H1 (cell line): Measurements from ENCODE around the gene ZNF879. TPM values are rescaled to one million over a fixed set of nuclear protein-coding genes. Genes with fewer than 3 reads are reported as not detected.

Source experiments
- CTCF ChIA-PET: fragments of 300-600 bp; sonication (Branson Sonifier 250); formaldehyde crosslinking; loops from one replicate; lab custom pipeline; 2021; ENCODE audit not compliant: partially characterized antibody; lab: Charles Lee
- POLR2A ChIA-PET: fragments of 300-600 bp; sonication (Branson Sonifier 250); formaldehyde crosslinking; loops from one replicate; lab custom pipeline; 2021; ENCODE audit warnings: inconsistent platforms; ENCODE audit not compliant: partially characterized antibody; lab: Charles Lee
- DNase-seq, 2 experiments: peaks; one replicate each; pipeline versions ENCODE4 v3.0.0 to v3.0.0-alpha.2; 2010 to 2022; ENCODE audit warnings: low spot score in 2 of 2, low read depth in 1 of 2, mixed read lengths in 1 of 2
- FAIRE-seq: peaks from 2 replicates; lab custom pipeline; 2011; peaks lifted over from hg19 to GRCh38; lab: Jason Lieb, UNC
- H2AFZ ChIP-seq: 2 replicates; pipeline ENCODE4 v1.8.1; 2012; ENCODE audit warnings: low read length, inconsistent platforms
- H2AK5ac ChIP-seq: 2 replicates; pipeline ENCODE4 v1.6.1; 2013; ENCODE audit warnings: low read depth, low read length
- H2BK120ac ChIP-seq: replicated peaks from 2 replicates; pipeline ENCODE3; 2013; ENCODE audit warnings: low read depth, low read length, inconsistent platforms
- H2BK12ac ChIP-seq: 2 replicates; pipeline ENCODE4 v1.6.1; 2013; ENCODE audit warnings: low read depth, low read length
- H2BK15ac ChIP-seq: 2 replicates; pipeline ENCODE4 v1.6.1; 2013; ENCODE audit warnings: low read length
- H2BK20ac ChIP-seq: 2 replicates; pipeline ENCODE4 v1.6.1; 2013; ENCODE audit warnings: low read length
- H2BK5ac ChIP-seq: 2 replicates; pipeline ENCODE4 v1.6.1; 2013; ENCODE audit warnings: low read depth, low read length
- H3K14ac ChIP-seq: 2 replicates; pipeline ENCODE4 v1.6.1; 2013; ENCODE audit warnings: inconsistent platforms; ENCODE audit not compliant: insufficient read length
- H3K18ac ChIP-seq: 2 replicates; pipeline ENCODE4 v1.6.1; 2013; ENCODE audit warnings: low read length; ENCODE audit errors: extremely low read depth
- H3K23ac ChIP-seq: 2 replicates; pipeline ENCODE4 v1.6.1; 2013; ENCODE audit warnings: inconsistent platforms; ENCODE audit not compliant: insufficient read length
- H3K23me2 ChIP-seq: 2 replicates; pipeline ENCODE4 v1.6.1; 2013; ENCODE audit warnings: low read depth, low read length
- H3K27ac ChIP-seq: 2 replicates; pipeline ENCODE4 v1.6.1; 2011; ENCODE audit warnings: low read depth, low read length, inconsistent platforms
- H3K27me3 ChIP-seq, 4 experiments: replicated peaks in 1 of 4; 1 replicate in 1 of 4; 2 replicates in 3 of 4; pipeline versions ENCODE4 v1.6.1 to v1.8.1; 2011 to 2013; ENCODE audit warnings: low read length in 3 of 4, mild to moderate bottlenecking in 3 of 4, inconsistent platforms in 2 of 4, mixed read lengths in 2 of 4, moderate library complexity in 1 of 4; ENCODE audit not compliant: control insufficient read depth in 3 of 4, insufficient read depth in 3 of 4; ENCODE audit errors: extremely low read depth in 1 of 4
- H3K36me3 ChIP-seq, 4 experiments: 2 replicates each; pipeline versions ENCODE4 v1.6.1 to v1.8.1; 2011 to 2013; ENCODE audit warnings: mild to moderate bottlenecking in 4 of 4, low read length in 3 of 4, moderate library complexity in 2 of 4, control low read depth in 1 of 4, inconsistent platforms in 1 of 4; ENCODE audit not compliant: insufficient read depth in 4 of 4, control insufficient read depth in 2 of 4
- H3K4ac ChIP-seq: replicated peaks from 2 replicates; pipeline ENCODE3; 2013; ENCODE audit warnings: low read length, low read depth, mixed read lengths, inconsistent platforms; ENCODE audit not compliant: insufficient read length
- H3K4me1 ChIP-seq, 4 experiments: replicated peaks in 1 of 4; 1 replicate in 1 of 4; 2 replicates in 3 of 4; pipeline versions ENCODE4 v1.6.1 to v1.8.1; 2011 to 2013; ENCODE audit warnings: low read length in 3 of 4, inconsistent platforms in 2 of 4, mixed read lengths in 1 of 4; ENCODE audit not compliant: insufficient read depth in 4 of 4, control insufficient read depth in 3 of 4
- H3K4me2 ChIP-seq, 2 experiments: 2 replicates each; pipeline versions ENCODE4 v1.6.1 to v1.8.1; 2011 to 2013; ENCODE audit warnings: low read depth in 2 of 2, low read length in 2 of 2, control low read depth in 1 of 2, inconsistent platforms in 1 of 2, mild to moderate bottlenecking in 1 of 2; ENCODE audit not compliant: insufficient read depth in 1 of 2
- H3K4me3 ChIP-seq, 4 experiments: fragments of 200-600, 300-600 bp in 1 of 4; sonication (generic), shearing (Covaris generic), sonication (Bioruptor Twin) in 1 of 4; 2 replicates each; pipeline versions ENCODE4 v1.5.1 to v1.8.1; 2011 to 2016; ENCODE audit warnings: low read length in 4 of 4, low read depth in 3 of 4, control low read depth in 2 of 4, inconsistent platforms in 2 of 4, mild to moderate bottlenecking in 2 of 4, mixed read lengths in 1 of 4, moderate library complexity in 1 of 4; ENCODE audit not compliant: insufficient read depth in 2 of 4; ENCODE audit errors: extremely low read depth in 1 of 4
- H3K56ac ChIP-seq: replicated peaks from 2 replicates; pipeline ENCODE3; 2013; ENCODE audit warnings: low read depth, mild to moderate bottlenecking, mixed read lengths, low read length, inconsistent platforms; ENCODE audit not compliant: insufficient read length
- H3K79me1 ChIP-seq: 2 replicates; pipeline ENCODE4 v1.6.1; 2013; ENCODE audit warnings: low read depth, low read length, control low read depth
- H3K79me2 ChIP-seq, 2 experiments: 2 replicates each; pipeline versions ENCODE4 v1.6.1 to v1.8.1; 2012 to 2013; ENCODE audit warnings: low read length in 2 of 2, mild to moderate bottlenecking in 2 of 2, inconsistent platforms in 1 of 2; ENCODE audit not compliant: insufficient read depth in 2 of 2, control insufficient read depth in 1 of 2
- H3K9ac ChIP-seq, 4 experiments: replicated peaks in 1 of 4; 1 replicate in 1 of 4; 2 replicates in 3 of 4; pipeline versions ENCODE4 v1.6.1 to v1.8.1; 2011 to 2013; ENCODE audit warnings: low read depth in 3 of 4, low read length in 3 of 4, control low read depth in 2 of 4, mild to moderate bottlenecking in 2 of 4, moderate library complexity in 2 of 4, inconsistent platforms in 1 of 4; ENCODE audit errors: extremely low read depth in 1 of 4
- H3K9me3 ChIP-seq, 2 experiments: 2 replicates each; pipeline versions ENCODE4 v1.6.1 to v1.8.1; 2012 to 2013; ENCODE audit warnings: mild to moderate bottlenecking in 2 of 2, moderate library complexity in 2 of 2, control low read depth in 1 of 2, inconsistent platforms in 1 of 2, low read depth in 1 of 2, low read length in 1 of 2, mixed read lengths in 1 of 2; ENCODE audit not compliant: insufficient read depth in 2 of 2
- H4K20me1 ChIP-seq, 2 experiments: replicated peaks in 1 of 2; 2 replicates each; pipeline versions ENCODE3 to v1.8.1; 2011 to 2013; ENCODE audit warnings: inconsistent platforms in 2 of 2, low read length in 2 of 2, mild to moderate bottlenecking in 1 of 2; ENCODE audit not compliant: insufficient read depth in 2 of 2, control insufficient read depth in 1 of 2
- H4K5ac ChIP-seq: 2 replicates; pipeline ENCODE4 v1.6.1; 2013; ENCODE audit warnings: low read length, low read depth, mixed read lengths, inconsistent platforms; ENCODE audit not compliant: insufficient read length
- H4K8ac ChIP-seq: 2 replicates; pipeline ENCODE4 v1.8.0; 2013; ENCODE audit warnings: mild to moderate bottlenecking, moderate library complexity, low read length, inconsistent platforms; ENCODE audit not compliant: insufficient read depth; ENCODE audit errors: extremely low read depth
- H4K91ac ChIP-seq: replicated peaks from 2 replicates; pipeline ENCODE3; 2013; ENCODE audit warnings: low read length, mixed read lengths, inconsistent platforms; ENCODE audit not compliant: insufficient read length
- BACH1 ChIP-seq: IDR thresholded peaks from 2 replicates; pipeline ENCODE4 v1.6.1; 2012; ENCODE audit warnings: low read length, improper control_type of control experiment
- BRCA1 ChIP-seq: IDR thresholded peaks from 2 replicates; pipeline ENCODE4 v1.6.1; 2012; ENCODE audit warnings: low read depth, low read length, improper control_type of control experiment
- CBX5 ChIP-seq: fragments of 300-800, 300-1000 bp; sonication (generic); IDR thresholded peaks from 2 replicates; pipeline ENCODE4 v1.7.1; 2016; ENCODE audit warnings: antibody characterized with exemption, low read length, low read depth
- CBX8 ChIP-seq: fragments of 300-800, 300-1000 bp; sonication (generic); IDR thresholded peaks from 2 replicates; pipeline ENCODE4 v1.7.1; 2016; ENCODE audit warnings: low read depth, low read length, borderline replicate concordance
- CEBPB ChIP-seq: IDR thresholded peaks from 2 replicates; pipeline ENCODE4 v1.6.1; 2012; ENCODE audit warnings: low read depth, low read length
- CREB1 ChIP-seq: IDR thresholded peaks from 2 replicates; pipeline ENCODE4 v1.6.1; 2012; ENCODE audit warnings: inconsistent platforms
- CTBP2 ChIP-seq: IDR thresholded peaks from 2 replicates; pipeline ENCODE4 v1.7.0; 2011; ENCODE audit warnings: borderline replicate concordance, mild to moderate bottlenecking, moderate library complexity, mixed read lengths, low read length; ENCODE audit not compliant: insufficient read depth, insufficient read length
- EP300 ChIP-seq, 2 experiments: IDR thresholded peaks; 1 replicate in 1 of 2; 2 replicates in 1 of 2; pipeline ENCODE4 v1.6.1; 2011 to 2012; ENCODE audit warnings: low read depth in 2 of 2, low read length in 2 of 2, mild to moderate bottlenecking in 2 of 2, borderline replicate concordance in 1 of 2, inconsistent platforms in 1 of 2, moderate library complexity in 1 of 2
- JUND ChIP-seq: IDR thresholded peaks from 2 replicates; pipeline ENCODE4 v1.6.1; 2011; ENCODE audit warnings: mild to moderate bottlenecking, improper control_type of control experiment, low read length
- KDM1A ChIP-seq: fragments of 200-600, 300-600 bp; sonication (generic); IDR thresholded peaks from 2 replicates; pipeline ENCODE4 v1.7.1; 2016; ENCODE audit warnings: mild to moderate bottlenecking, low read length, borderline replicate concordance
- RNF2 ChIP-seq: fragments of 200-900, 300-1000 bp; sonication (generic); IDR thresholded peaks from 2 replicates; pipeline ENCODE4 v1.7.1; 2016; ENCODE audit warnings: borderline replicate concordance, low read depth, mild to moderate bottlenecking, antibody characterized with exemption, low read length; ENCODE audit not compliant: poor library complexity, severe bottlenecking; ENCODE audit errors: missing control alignments
- SP2 ChIP-seq: IDR thresholded peaks from 2 replicates; pipeline ENCODE4 v1.6.1; 2012; ENCODE audit warnings: mild to moderate bottlenecking, low read length, inconsistent platforms
- SP4 ChIP-seq: IDR thresholded peaks from 2 replicates; pipeline ENCODE4 v1.6.1; 2012; ENCODE audit warnings: low read length, inconsistent platforms
- TAF1 ChIP-seq: IDR thresholded peaks from 2 replicates; pipeline ENCODE4 v1.6.1; 2011; ENCODE audit warnings: mild to moderate bottlenecking, low read depth, low read length
- TBP ChIP-seq: IDR thresholded peaks from 2 replicates; pipeline ENCODE4 v1.6.1; 2011; ENCODE audit warnings: low read depth, low read length, improper control_type of control experiment
- YY1 ChIP-seq: IDR thresholded peaks from 2 replicates; pipeline ENCODE4 v1.6.1; 2011; ENCODE audit warnings: low read depth, mild to moderate bottlenecking, low read length
- WGBS, 2 experiments: shearing (Covaris generic) in 1 of 2; methylation state at CpG; one replicate each; pipeline versions ENCODE4 v1.1.6 to v1.1.7; 2013 to 2015; ENCODE audit warnings: low lambda C conversion rate in 2 of 2, mixed read lengths in 2 of 2, inconsistent platforms in 1 of 2, low coverage in 1 of 2, missing lambda C conversion rate in 1 of 2; ENCODE audit not compliant: insufficient replicate concordance in 2 of 2, insufficient coverage in 1 of 2, insufficient read length in 1 of 2; ENCODE audit errors: extremely low coverage in 1 of 2, missing lambda C conversion rate in 1 of 2; 5-methylcytosine and 5-hydroxymethylcytosine counted together
- polyA plus RNA-seq, 7 experiments: library from polyadenylated mRNA; depleted of rRNA in 3 of 7; stranded (reverse) in 5 of 7; unstranded in 2 of 7; fragments of >200 nt in 5 of 7; fragments of 200-250 nt in 2 of 7; gene quantifications; 1 replicate in 5 of 7; 2 replicates in 1 of 7; 4 replicates in 1 of 7; pipeline versions ENCODE4 v1.2.1 to v1.2.3, GENCODE V29; 2011 to 2013; ENCODE audit warnings: missing spikeins in 2 of 7, mixed read lengths in 2 of 7
- total RNA-seq: library from RNA; stranded (reverse); fragmentation: NEBNext Ultra II Directional; extraction: Animal tissue kit (Norgen Biotek cat#: 25700); gene quantifications from 2 replicates; pipeline ENCODE4 v1.2.1, GENCODE V29; 2021

Gene ZNF879
- total and polyA plus RNA-seq, 2 of the 8 experiments (the other 6 are each of a cell fraction or from before 2014, with no cell fraction given), result 2.2 to 3.1 TPM

DNA sequence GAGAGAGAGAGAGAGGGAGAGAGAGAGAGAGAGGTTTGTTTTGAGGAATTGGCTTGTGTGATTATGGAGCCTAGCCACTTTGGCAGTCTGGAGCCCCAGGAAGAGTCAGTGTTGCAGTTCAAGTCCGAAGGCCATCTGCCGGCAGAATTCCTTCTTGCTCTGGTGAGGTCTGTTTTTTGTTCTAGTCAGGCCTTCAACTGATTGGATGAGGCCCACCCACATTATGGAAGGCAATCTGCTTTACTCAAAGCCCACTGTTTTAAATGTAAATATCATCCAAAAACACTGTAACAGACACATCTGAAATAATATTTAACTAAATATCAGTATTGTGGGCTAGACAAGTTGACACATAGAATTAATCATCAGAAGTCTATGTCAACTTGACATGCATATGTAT is 17.0 kb upstream of the ZNF879 start:
- H4K5ac ChIP-seq, result no peak overlapping the region
- H3K79me1 ChIP-seq, result no peaks in the 10 kb centered on the region
- POLR2A ChIA-PET, result no interaction called here
- WGBS, 2 experiments, result 100% methylated on average over 2 of the region's 2 CpGs; no CpG with 5 or more reads in 1 of the 2 experiments
- no peaks in the 10 kb centered on the region for H4K20me1 ChIP-seq
- no peak overlapping the region for H3K4me3 ChIP-seq
- no peak overlapping the region for H4K8ac ChIP-seq
- H3K9me3 ChIP-seq, result peaks cover 25 to 45% of the 10 kb centered on the region in 2 experiments
- no peak overlapping the region for H2BK5ac ChIP-seq
- H3K18ac ChIP-seq, result no peak overlapping the region
- H2AFZ ChIP-seq, result no peak overlapping the region
- H3K9ac ChIP-seq, result no peak overlapping the region
- H2BK20ac ChIP-seq, result no peak overlapping the region
- no peak overlapping the region for H2BK12ac ChIP-seq
- H2BK15ac ChIP-seq, result no peak overlapping the region
- no peaks in the 10 kb centered on the region for H3K27me3 ChIP-seq
- H4K91ac ChIP-seq, result no peak overlapping the region
- no peaks in the 10 kb centered on the region for H3K23me2 ChIP-seq
- H3K79me2 ChIP-seq, result no peaks in the 10 kb centered on the region
- H3K4me1 ChIP-seq, result no peaks in the 10 kb centered on the region
- no peak for DNase-seq
- no peaks in the 10 kb centered on the region for H3K36me3 ChIP-seq
- no peak overlapping the region for H2AK5ac ChIP-seq
- no peak overlapping the region for H3K14ac ChIP-seq
- H3K56ac ChIP-seq, result no peak overlapping the region
- no peak overlapping the region for H3K27ac ChIP-seq
- CTCF ChIA-PET, result no interaction called here
- no peak overlapping the region for H2BK120ac ChIP-seq
- H3K4me2 ChIP-seq, result no peak overlapping the region
- no peak overlapping the region for H3K23ac ChIP-seq
- TF ChIP-seq TAF1 (no peak), SP2 (no peak), BACH1 (no peak), CREB1 (no peak), EP300 (IDR thresholded peaks at IDR 0.05; ENCODE audit: borderline replicate concordance in 1 of 2, low read depth in 2 of 2, low read length in 2 of 2) (no peak), KDM1A (no peak), CTBP2 (no peak), BRCA1 (no peak), CEBPB (no peak), YY1 (no peak), RNF2 (no peak), TBP (no peak), CBX5 (no peak), JUND (no peak), CBX8 (no peak), SP4 (no peak)
- TF ChIP-seq, all 59 proteins: peak for 0
- no peak for FAIRE-seq
- no peak overlapping the region for H3K4ac ChIP-seq
